ENCODE data around the gene ASAP3.

- no peak for TF ChIP-seq CTCF (IDR thresholded peaks at IDR 0.05)
- TF ChIP-seq POLR2AphosphoS5 (IDR thresholded peaks at IDR 0.05) = no peak
- no peak for TF ChIP-seq EP300 (IDR thresholded peaks at IDR 0.05)
- TF ChIP-seq POLR2A (IDR thresholded peaks at IDR 0.05) = no peak
These were observed 2.9 kb downstream of the ASAP3 start for GRCh38 chr1:23481026-23481597.

All from gastroesophageal sphincter (tissue), 3 donors.